HG03039 (cell line): ENCODE results near the gene KIFC3.
"Not testable (repeated sequence)": the region's sequence is repeated elsewhere in the genome, so short reads cannot be mapped to it uniquely, and the experiment has no call there.

Experiments
- ATAC-seq: cut with Tn5 transposase; IDR thresholded peaks from one replicate; pipeline ENCODE4 v1.9.1; 2021; ENCODE audit warnings: mild to moderate bottlenecking, moderate library complexity; ENCODE audit not compliant: unreplicated experiment

KIFC3 gene, protein sequence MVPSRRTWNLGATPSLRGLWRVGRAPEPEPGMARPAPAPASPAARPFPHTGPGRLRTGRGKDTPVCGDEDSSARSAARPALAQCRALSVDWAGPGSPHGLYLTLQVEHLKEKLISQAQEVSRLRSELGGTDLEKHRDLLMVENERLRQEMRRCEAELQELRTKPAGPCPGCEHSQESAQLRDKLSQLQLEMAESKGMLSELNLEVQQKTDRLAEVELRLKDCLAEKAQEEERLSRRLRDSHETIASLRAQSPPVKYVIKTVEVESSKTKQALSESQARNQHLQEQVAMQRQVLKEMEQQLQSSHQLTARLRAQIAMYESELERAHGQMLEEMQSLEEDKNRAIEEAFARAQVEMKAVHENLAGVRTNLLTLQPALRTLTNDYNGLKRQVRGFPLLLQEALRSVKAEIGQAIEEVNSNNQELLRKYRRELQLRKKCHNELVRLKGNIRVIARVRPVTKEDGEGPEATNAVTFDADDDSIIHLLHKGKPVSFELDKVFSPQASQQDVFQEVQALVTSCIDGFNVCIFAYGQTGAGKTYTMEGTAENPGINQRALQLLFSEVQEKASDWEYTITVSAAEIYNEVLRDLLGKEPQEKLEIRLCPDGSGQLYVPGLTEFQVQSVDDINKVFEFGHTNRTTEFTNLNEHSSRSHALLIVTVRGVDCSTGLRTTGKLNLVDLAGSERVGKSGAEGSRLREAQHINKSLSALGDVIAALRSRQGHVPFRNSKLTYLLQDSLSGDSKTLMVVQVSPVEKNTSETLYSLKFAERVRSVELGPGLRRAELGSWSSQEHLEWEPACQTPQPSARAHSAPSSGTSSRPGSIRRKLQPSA

DNA sequence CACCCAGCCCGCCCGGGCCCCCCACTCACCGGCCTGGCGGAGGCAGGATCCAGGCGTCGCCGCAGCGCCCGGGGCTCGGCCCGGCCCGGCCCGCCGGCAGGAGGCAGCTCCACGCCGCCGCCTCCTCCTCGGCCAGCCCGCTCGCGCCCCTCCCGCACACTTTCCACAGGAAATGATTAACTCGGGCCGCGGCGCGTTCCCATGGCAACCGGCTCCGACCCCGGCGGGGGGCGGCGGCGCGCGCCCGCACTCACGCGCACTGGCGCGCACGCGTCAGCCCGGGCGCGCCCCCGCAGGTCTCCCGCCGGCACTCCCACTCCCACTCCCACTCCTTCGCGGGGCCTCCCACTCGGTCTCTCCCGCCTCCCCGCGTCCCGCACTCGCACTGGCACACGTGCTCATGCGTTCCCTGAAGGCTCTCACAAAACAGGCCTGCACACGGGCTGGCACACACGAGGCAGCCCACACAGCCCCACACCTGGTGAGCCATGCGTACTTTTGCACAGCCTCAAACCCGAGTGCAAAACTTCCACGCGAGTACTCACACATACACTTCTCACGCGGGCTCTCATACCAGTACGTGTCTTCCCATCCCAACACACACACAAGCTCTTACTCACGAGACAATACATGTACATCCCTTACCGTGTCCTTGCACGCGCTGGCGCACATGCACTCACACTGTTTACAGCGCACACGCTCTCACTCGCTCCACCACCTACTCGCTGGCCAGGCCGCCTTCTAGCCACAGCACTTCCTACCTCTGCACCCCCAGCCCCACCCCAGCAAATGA is at the start of gene KIFC3:
Gene KIFC3 (minus strand): TSS at position 151 of the 793 bp plus-strand sequence. CDS start 4,248 bp downstream, outside the sequence.
- ATAC-seq, result no peak

DNA sequence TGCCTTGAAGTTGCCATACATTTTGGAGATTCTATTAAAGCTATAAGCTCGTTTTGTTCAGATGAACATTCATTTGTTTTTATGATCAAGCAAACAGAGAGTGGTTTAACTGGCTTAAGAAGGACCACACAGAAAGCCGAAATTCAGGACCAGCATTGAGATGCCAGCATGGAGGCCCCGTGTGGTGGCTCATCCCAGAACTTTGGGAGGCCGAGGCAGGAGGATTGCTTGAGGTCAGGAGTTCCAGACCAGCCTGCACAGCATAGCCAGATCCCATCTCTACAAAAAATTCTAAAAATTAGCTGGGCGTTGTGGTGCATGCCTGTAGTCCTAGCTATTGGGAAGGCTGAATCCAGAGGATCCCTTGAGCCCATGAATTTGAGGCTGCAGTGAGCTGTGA is 45.9 kb upstream of the KIFC3 start:
- no peak for ATAC-seq

DNA sequence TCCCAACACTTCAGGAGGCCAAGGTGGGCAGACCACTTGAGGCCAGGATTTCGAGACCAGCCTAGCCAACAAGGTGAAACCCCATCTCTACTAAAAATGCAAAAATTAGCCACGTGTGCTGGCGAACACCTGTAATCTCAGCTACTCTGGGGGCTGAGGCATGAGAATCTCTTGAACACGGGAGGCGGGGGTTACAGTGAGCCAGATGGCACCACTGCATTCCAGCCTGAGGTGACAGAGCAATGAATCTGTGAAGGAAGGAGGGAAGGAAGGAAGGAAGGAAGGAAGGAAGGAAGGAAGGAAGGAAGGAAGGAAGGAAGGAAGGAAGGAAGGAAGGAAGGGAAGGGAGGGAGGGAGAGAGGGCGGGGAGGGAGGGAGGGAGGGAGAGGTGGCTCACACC is 44.6 kb upstream of the KIFC3 start:
- ATAC-seq, result not testable (repeated sequence)

DNA sequence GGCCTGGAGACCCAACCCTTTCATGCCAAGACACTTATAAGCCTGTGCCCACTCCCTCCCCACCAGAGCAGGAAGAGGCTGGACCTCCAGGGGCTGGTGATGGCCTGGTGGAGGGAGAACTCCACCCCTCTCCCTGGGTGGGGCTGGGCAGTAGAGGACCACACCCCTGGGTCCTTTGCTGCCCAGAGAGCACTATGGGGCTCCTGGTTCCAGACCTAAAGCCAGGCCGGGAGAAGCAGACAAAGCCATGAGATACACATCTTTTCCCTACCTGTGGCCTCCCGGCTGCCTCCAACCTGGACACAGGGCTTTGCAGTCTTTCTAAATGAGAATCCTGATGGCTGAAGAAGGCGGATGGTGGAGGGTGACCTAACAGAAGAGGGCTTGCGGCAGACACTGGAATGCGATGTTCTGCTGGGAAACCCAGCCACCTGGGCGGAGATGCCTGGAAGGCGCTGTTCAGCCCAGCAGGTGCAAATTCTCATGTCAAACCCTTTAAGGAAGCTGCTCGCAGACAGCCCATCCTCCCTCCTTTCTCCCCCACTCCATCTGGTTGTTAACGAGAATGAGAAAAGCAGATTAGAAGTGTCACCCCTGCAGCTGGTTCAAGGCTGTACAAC is 43.9 kb upstream of the KIFC3 start:
- ATAC-seq, result no peak

DNA sequence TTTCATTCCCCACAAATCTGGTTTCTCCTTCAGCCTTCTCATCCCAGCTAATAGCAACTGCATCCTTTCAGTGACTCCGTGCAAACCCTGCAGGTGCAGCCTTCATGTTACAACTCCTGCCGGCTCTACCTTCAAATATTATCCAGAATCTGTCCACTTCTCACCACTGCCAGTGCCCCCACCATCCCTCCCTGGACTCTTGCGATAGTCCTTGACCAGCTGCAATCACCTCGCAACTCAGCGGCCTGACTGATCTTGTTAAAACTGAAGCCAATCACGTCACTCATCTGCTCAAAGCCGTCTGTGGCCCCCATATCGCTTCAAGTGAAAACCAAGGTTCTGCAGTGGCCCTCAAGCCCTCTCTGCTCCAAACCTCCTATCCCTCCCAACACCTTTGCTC is 42.8 kb upstream of the KIFC3 start:
- no peak for ATAC-seq

DNA sequence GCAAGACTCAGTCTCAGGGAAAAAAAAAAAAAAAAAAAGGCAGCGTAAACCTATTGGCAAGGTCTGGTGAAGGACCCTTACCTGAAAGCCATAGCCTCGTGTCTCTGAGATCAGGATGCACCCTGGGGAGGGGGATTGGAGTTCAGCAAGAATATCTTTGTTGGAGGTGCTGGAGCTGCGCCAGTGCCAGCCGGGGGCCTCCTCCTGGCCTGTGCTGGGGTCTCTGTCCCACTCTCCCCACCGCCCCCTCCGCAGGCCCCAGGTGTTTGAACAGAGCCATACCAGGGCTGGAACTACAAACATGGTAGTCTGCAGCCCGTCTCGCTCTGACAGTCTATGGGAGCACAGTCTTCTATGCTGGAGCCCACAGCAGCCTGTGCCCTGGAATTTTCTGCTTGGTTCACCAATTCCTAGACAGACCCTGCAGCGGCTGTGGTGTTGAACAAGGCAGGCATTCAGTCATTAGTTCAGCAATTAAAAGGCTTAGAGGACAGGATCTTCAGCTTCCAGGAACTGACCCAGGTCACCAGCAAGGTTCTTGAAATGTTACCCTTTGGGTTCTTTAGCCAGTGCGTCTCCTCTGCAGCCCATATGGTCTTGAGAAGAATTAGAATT is 42.2 kb upstream of the KIFC3 start:
- no peak for ATAC-seq

DNA sequence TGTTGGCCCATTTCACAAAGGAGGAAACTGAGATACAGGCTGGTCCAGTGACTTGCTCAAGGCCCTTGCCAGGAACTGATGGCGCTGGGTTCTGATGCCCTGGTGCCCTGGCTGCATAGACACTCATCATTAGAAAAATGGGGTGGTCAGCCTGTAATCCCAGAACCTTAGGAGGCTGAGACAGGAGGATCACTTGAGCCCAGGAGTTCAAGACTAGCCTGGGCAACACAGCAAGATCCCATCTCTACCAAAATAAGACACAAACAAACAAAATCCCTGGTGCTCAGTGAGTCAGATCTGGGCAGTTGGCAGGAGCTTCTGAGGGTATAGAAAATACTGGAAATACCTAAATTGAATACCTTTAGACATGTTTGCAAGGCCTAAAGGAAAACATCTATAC is 41.1 kb upstream of the KIFC3 start:
- ATAC-seq, result no peak

DNA sequence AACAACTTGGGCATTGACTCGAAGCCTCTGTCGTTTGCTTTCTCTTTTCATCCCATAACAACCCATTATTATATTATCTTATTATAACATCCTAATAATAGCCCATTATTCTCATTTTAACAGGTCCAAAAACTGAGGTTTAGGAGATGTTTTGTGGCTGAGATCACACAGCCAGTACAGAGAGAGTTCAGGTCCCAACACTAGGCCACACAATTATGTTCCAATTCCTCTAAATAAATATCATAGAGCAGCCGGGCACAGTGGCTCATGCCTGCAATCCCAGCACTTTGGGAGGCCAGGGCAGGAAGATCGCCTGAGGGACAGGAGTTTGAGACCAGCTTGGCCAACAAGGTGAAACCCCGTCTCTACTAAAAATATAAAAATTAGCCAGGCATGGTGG is 40.3 kb upstream of the KIFC3 start:
- ATAC-seq, result no peak

DNA sequence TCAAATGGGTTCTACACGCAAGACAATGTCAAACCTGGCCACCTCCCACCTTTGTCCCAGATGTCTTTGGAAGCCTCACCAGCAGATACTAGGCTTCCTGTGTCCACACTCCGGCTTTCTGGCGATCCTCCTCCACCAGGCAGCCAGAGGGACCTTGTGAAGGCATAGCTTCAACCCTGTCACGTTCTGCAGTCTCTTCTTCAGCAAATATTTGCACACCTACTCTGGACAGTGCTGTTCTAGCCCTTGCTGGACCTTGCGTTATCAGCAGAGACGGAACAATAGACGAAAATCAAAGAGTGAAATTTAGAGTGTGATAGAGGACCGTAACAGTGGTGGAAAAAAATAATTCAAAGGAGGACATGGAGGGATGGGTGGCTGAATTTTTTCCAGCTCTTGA is 38.5 kb upstream of the KIFC3 start:
- no peak for ATAC-seq

DNA sequence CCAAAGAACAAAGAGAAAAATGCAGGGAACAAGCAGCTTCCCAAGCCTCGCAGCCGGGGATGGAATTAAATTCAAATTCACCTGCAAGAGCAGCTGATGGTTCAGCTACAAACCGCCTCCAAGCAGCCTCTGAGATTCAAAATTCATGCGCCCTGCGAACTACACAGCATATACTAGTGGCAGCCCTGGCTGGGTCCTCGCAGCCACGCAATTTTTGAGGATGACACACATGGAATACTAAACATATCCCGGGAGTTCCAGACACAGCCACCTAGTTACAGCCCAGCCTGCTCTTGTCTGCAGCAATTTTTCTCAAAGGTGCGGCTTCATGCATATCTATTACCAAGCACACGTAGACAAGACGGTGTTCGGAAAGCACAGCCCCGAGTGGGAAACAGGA is 35.9 kb upstream of the KIFC3 start:
- ATAC-seq, result no peak

DNA sequence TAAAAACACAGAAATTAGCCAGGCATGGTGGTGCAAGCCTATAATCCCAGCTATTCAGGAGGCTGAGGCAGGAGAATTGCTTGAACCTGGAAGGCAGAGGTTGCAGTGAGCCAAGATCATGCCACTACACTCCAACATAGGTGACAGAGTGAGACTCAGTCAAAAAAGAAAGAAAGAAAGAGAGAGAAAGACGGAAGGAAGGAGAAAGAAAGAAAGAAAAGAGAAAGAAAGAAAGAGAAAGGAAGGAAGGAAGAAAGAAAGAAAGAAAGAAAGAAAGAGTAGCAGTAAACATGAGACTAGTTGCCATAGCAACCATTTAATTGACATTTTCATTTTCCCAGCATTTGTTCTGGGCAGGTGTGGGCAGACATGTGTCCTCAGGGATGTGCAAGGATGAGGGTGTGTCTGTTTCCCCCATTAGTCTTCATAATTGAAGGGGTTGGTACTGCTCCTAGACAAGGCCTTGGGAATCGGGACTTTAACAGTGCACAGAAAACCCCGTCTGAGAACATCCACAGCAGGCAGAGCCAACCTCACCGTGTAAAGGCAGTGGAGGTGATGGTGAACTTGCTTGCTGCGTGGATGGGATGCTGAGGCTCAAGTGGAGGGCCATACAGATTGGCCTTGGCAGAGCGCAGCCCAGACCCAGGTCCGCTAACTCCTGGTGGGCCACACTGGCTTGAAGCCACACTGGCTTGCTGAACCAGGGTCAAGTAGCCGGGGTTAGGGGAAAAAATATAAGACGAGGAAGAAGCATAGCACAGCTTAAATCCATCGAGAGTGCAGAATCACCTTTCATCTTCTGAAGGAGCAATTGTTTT is 35.2 kb upstream of the KIFC3 start:
- no peak for ATAC-seq

DNA sequence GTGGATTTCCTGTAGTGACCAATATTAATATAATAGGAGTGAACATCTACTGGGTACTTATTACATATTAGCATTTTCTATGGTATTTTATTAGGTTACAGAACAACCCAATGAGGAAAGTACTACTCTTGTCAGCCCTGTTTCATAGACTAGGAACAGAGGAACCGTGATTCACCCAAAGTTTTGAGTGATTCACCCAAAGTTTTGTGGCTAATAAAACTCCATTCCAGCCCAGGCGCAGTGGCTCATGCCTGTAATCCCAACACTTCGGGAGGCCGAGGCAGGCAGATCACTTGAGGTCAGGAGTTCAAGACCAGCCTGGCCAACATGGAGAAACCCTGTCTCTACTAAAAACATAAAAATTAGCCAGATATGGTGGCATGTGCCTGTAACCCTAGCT is 33.1 kb upstream of the KIFC3 start:
- ATAC-seq, result not testable (repeated sequence)

DNA sequence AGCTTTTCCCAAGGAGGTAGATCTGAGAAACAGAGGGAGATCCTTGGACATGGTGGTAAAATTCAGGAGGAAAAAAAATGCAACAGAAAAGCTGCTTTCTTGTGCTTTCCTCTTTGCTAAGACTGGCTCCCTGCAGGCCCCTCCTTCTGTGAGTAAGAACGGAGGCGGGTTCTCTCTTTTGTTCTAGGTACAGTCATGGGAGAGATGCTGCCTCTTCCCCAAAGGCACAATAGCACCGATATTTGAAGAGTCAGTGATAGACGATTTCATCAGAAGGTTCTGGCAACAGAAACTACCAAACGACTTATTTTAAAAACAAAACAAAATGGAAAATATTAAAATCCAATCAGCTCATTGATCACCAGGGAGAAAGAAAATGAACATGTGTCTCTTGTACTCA is 32.6 kb upstream of the KIFC3 start:
- no peak for ATAC-seq

DNA sequence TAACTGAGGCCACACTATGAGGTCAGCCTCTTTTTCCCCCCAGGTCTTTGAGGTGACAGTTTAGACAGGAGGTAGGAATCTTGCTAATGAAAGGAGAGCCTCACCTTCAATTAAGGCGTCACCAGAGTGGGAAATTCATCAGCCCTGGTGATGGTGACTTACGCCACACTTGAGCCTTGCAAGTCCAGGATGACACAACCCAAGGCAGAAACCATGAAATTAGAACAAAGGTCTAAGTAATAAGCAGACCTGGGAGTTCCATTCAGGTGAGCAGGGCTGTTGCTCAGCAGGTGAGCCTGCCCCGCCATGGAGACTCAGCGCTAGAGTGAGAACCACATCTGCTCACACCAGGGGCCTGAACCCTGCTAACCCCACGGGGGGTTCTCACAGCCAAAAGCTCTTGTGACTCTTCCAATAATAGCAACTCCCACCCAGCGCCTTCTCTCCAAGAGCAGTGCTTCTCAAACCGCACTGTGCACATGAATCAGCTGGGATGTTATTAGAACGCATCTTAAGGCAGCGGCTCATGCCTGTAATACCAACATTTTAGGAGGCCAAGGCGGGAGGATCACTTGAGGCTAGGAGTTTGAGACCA is 28.7 kb upstream of the KIFC3 start:
- ATAC-seq, result no peak

DNA sequence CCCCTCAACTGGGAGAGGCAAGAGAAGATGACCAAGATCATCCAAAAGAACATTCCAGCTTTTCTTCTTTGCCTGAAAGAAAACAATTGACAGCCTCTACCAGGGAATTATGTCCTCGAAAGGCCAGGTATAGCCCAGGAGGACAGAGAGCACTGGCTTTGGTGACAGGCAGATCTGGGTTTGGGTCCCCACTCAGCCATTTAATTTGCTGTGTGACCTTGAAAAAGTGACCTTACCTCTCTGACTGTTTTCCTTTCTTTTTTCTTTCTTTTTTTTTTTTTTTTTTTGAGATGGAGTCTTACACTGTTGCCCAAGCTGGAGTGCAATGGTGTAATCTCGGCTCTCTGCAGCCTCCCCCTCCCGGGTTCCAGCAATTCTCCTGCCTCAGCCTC is 27.7 kb upstream of the KIFC3 start:
- no peak for ATAC-seq

DNA sequence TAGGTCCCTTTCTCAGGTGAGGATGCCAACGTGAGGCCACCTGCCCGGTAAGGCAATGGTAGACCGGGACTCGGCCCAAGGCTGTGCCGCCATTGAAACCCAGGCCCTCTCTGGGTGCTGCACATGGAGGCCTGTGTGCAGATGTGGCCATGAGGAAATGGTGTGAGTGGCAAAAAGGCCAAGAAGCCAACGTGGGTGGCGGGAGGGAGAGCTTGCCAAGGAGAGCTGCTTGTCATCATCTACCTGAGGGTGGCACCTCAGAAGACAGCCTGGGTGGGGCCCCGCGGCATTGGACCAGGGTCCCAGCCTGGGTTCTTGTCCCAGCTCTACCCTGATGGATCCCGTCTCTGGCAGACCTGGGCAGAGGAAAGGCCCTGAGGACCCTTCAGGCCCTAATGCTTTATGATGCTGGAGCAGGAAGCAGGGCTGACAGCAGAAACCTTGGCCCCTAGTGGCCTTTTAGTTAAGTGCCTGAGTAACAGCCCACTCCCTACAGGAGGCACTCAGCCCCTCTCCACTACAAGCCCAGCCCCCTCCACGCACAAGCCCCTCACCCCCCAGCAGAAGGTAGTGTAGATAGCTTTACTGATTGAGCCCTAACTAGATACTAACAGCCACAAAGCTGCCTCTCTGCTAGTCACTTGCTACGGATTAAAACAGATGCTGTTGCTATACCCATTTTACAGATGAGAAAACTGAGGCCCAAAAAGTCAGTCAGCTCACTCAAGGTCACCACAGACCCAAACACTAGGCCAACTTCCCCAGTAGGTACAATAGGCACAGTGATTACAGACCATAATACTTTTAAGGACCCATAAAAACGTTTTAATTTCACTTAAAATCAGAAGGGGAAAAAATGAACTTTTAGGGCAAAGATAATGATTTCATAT is 26.2 kb upstream of the KIFC3 start:
- ATAC-seq, result no peak

DNA sequence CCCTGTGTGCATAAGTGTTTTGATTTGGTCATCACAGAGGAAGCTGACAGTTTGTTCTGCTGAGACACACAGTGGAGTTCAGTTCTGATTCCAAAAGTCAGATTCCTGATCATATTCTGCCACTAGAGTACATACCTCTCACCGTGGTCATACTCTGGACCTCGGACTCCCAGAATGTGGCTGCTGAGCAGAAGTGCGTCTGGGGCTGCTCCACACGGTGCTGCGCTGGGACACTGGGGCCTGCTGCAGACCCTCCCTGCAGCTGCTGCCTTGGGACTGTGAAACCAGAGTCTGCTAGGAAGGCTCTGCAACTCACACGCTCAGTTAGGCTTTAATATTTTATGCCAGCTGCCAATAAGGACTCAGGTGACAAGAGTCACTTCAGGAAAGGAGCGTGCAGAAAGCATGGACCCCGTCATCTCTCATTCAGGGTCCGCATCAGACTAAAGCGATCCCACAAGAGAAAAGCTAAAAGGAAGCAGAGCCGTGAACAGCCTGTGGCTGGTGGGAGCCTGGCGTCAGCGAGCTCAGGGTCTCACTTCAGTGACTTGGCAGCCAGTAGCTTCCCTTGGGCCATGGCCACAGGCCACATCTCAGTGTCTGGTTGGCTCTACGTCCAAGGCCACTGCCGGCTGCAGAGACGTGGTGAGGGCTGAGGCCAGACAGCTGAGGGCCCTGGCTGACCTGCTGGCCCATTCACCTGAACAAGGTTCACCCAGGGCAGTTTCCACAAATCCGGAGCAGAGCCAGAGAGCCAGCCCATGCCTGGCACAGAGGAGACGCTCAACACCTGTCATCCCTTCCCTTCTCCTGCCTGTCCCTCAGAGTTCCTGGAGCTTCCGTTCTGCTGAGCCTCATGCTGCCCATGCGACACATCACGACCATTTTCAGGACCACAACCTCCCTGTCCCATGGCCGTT is 24.7 kb upstream of the KIFC3 start:
- no peak for ATAC-seq
